Heart left ventricle (tissue), 13 donors: Measurements from ENCODE around the gene VWA8.

ENCODE experiments used
- POLR2A ChIP-seq, 2 donors: fragments of 450-650 bp; IDR thresholded peaks; one replicate each; pipeline ENCODE4 v1.6.1; 2017; ENCODE audit warnings: antibody characterized with exemption in 2 of 2, mild to moderate bottlenecking in 2 of 2, moderate library complexity in 2 of 2
- TF ChIP-seq, protein P1 (sequence below), 12 donors: fragments of 200-600 bp; sonication (generic) in 4 of 12; IDR thresholded peaks; one replicate each; pipeline versions ENCODE4 v1.5.0 to v1.8.0; 2018 to 2022; ENCODE audit warnings: antibody characterized with exemption in 12 of 12, mild to moderate bottlenecking in 5 of 12
- donor health status: ischemic (EF 13 %, LVEDD 7.1; RV severe dilation, severe dysfunction).
- donor health status: DM: no; HTN: yes; CAD: no.
- donor health status: DM: no; HTN: no; CAD: no.
- donor health status: ischemic (EF 25% LVEDD 6.9; RV normal size, moderate dysfunction).
- donor health status: ischemic (EF 25% LVEDD 5.7; RV mildly dilated, moderate dysfunction).
- donor health status: ischemic (EF 35%, LVEDD 5.7; RV mildly dilated, moderate dysfunction).
- donor health status: nonischemic (EF 11% LVEDD 7.7; RV severe dilation, severe dysfunction).
- donor health status: DM: yes; HTN: yes; CAD: no.
- donor health status: PGD.
- donor health status: ischemic (EF 29% LVEDD 5.4; RV normal size, mild dysfunction).
- donor health status: nonischemic (EF 23%, LVEDD 6.1; RV moderate dilation, normal function).

DNA sequence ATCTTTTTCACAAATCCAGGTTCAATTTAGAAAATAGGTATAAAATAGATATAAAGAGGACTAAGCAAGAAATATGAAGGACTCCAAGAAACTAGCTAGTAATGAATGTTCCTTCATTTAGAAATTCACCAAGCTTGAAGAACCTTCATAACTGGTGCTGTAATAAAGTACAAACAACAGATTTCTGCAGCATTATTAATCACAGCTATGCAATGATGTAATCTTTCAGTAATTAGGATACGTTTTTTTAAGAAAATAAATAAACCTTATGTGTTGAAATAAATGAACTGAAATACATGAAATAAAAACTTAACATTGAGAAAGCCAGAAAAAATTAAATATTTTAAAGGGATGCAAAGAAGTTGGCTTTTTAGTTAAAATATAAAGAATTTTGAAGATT, 267.5 kb downstream of the VWA8 start:
- TF ChIP-seq, protein P1, sequence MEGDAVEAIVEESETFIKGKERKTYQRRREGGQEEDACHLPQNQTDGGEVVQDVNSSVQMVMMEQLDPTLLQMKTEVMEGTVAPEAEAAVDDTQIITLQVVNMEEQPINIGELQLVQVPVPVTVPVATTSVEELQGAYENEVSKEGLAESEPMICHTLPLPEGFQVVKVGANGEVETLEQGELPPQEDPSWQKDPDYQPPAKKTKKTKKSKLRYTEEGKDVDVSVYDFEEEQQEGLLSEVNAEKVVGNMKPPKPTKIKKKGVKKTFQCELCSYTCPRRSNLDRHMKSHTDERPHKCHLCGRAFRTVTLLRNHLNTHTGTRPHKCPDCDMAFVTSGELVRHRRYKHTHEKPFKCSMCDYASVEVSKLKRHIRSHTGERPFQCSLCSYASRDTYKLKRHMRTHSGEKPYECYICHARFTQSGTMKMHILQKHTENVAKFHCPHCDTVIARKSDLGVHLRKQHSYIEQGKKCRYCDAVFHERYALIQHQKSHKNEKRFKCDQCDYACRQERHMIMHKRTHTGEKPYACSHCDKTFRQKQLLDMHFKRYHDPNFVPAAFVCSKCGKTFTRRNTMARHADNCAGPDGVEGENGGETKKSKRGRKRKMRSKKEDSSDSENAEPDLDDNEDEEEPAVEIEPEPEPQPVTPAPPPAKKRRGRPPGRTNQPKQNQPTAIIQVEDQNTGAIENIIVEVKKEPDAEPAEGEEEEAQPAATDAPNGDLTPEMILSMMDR (IDR thresholded peaks at IDR 0.05) = no peak
- no peak for TF ChIP-seq POLR2A (IDR thresholded peaks at IDR 0.05)
